DMS 273 treated with DMSO at 0.1 percent for 48 hours (cell line): ENCODE data around the gene ARPIN.
"Not testable (repeated sequence)": the region's sequence is repeated elsewhere in the genome, so short reads cannot be mapped to it uniquely, and the experiment has no call there.

Source experiments
- DNase-seq: peaks from one replicate; lab custom pipeline; 2025; lab: John Stamatoyannopoulos, UW

Gene ARPIN

DNA sequence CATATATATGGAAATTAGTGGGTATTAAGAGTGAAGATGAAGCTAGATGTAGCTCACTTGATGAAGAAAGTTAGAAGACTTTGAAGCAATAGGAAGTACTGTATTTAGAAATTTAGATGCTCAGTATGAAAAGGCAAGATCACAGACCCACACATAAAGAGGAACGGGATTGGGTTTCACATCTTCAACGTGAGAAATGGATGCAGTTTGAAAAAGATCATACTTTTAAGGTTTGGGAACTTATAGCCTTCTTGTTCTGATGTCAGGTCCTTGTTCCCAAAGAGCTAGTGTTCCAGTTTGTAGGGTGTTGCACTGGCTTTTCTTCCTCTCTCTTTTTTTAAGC, 35.7 kb downstream of the ARPIN start:
- no peak for DNase-seq

DNA sequence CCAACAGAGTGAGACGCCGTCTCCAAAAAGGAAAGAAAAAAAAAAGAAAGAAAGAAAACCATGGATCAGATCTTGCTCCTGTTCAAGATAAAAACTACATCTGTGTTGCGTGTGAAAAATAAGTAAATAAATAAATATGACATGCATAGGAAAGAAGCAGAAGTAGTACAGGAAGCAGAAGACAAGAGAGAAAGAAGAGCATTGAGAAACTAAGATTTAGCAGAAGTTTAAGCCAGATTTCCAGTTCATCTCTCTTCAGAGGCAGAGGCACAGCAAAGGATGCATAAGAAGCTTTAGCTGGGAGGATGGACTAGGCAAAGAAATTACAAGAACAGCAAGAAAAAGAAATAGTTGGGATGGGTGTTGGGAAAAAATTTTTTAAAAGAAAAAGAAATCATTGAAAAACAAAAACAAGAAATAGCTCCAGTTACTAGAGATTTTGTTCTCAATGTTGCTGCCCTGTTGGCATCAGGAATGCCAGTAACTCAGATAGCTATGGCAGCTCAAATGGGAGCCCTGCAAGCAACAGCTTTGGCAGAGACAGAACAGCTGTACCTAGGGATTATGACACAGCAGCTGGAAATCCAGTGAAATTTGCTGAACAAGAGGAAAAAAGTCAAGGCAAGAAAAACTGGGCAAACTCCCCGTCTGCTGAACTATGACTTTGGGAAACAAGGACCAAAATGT, 36.2 kb downstream of the ARPIN start:
- DNase-seq, result no peak

DNA sequence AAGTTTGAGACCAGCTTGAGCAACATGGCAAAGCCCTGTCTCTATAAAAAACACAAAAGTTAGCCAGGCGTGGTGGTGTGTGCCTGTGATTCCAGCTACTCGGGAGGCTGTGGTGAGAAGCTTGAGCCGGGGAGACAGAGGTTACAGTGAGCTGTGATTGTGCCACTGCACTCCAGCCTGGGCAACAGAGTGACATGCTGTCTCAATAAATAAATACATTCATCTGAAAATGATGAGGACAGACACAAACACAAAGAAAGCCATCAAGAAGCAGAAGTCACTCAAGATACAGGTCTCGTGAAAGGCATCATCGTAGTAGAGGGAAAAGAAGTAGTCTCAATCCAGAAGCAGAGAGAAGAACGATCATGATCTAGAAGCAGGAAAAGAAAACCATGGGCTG, 37.0 kb downstream of the ARPIN start:
- DNase-seq, result no peak

- peak; percentile 11 for DNase-seq
Measured at GRCh38 chr15:89874926-89875564, 37.7 kb downstream of the ARPIN start.

DNA sequence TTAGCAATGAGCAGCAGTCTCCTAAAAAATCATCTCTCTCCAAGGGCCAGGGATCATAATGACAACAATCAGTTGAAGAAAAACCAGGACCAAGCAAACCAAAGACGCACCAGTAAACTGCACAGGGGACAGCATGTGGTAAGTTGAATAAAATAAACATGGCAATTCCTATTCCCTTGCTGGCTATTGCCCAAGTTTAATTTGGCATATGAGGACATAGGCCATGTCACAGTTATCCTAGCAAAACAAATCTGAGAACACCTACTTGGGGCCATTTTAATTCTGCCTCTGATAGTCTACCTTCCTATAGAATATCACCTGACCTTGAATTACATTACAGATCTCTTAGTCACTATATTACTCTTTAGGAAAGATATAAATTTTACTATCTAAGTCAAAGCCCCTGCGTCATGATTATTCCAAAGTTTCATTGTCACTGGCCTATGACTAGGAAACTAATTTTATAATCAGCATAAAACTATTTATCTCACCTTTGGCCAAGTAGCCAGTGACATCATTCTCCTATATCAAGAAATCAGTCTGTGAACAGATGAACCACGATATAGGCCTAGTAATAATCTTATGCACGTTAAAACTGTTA, 42.0 kb downstream of the ARPIN start:
- DNase-seq, result no peak

DNA sequence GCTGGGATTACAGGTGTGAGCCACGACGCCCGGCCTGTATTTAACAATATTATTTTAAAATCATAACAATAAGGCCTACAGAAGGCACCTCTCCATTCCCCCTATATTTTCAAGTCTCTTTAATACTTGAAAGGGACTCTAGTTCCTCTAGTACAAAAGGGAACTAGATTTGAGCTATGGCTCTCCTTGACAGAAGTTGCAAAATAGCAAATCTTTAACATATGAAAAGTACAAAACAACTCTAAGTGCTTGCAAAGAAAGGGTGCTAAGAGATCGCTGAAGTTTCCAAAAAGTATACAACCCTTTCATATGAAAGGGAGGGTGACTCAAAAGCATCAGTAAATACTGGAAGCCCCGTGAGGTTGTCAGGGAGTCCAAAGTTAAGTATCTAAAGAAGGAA, 42.7 kb downstream of the ARPIN start:
- DNase-seq, result no peak

GRCh38 chr15:89869490-89869889, 43.3 kb downstream of the ARPIN start:
- not testable (repeated sequence) for DNase-seq

GRCh38 chr15:89864958-89865739, 47.6 kb downstream of the ARPIN start:
- no peak for DNase-seq

DNA sequence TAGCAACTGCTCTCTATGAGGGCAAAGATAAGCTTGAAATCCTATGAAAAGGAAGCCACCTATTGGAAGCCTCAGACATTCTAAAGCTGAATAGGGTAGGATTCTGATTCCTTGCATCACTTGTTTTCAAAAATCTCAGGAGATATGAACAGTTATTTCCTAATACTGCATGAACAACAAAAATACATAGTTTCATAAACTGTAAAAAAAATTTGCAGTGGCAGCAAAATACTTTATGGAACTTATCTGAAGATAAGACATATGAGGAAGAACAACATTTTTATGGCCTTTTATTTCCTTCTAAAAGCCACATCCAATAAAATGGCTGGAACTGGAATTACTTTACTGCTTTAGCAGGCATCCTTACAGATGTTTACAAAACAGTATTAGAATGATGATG, 48.8 kb downstream of the ARPIN start:
- no peak for DNase-seq

DNA sequence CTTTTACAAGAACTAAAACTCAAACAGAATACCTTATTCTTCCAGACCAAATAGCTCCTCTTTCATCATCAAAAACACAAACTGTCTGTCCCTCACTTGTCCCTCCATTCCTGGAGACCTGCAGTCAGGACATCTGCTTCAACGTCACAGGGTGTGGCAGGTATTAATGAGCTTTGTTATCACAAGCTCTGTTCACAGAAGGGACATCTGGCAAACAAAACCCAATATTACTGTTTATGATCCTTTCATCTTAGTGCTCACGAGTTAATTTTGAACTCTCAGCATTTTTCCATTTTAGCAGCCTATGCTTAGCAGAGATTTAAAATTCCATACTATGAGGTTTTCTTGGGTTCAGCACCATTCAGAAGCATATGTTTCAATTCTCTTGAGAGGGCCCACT, 51.9 kb downstream of the ARPIN start:
- DNase-seq, result no peak

- no peak for DNase-seq
Measured at GRCh38 chr15:89860431-89860830, 52.3 kb downstream of the ARPIN start.

DNA sequence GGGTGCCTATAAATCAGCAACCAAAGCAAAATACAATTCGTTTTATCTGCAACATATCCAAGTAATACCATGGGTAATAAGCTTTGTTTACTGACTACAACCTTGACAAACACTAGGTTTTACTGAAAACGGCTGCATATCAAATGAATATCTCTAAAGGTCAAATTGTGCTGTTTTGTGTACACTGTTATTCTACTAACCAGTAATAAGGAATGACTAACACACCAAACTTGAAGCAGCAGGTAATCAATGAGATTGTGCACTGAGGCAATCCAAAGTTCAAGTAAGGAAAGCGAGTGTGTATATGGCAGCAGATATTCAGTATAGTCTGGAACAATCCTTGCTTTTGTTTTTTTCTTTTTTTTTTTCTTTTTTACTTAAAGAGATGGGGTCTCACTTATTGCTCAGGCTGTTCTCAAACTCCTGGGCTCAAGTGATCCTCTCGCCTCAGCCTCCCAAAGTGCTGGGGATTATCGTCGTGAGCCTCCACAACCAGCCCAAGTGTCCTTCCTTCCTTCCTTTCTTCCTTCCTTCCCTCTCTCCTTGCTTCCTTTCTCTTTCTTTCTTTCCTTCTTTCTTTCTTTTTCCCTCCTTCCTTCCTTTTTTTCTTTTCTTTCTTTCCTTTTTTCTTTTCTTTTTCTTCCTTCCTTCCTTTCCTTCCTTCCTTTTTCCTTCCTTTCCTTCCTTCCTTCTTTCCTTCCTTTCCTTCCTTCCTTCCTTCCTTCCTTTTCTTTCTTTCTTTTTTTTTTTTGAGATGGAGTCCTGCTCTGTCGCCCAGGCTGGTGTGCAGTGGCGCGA, 53.9 kb downstream of the ARPIN start:
- DNase-seq, result no peak

GRCh38 chr15:89857673-89858072, 55.1 kb downstream of the ARPIN start:
- no peak for DNase-seq

GRCh38 chr15:89855948-89856347, 56.8 kb downstream of the ARPIN start:
- DNase-seq, result no peak

DNA sequence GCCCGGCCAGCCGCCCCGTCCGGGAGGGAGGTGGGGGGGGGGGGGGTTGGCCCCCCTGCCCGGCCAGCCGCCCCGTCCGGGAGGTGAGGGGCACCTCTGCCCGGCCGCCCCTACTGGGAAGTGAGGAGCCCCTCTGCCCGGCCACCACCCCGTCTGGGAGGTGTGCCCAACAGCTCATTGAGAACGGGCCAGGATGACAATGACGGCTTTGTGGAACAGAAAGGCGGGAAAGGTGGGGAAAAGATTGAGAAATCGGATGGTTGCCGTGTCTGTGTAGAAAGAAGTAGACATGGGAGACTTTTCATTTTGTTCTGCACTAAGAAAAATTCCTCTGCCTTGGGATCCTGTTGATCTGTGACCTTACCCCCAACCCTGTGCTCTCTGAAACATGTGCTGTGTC, 57.9 kb downstream of the ARPIN start:
- not testable (repeated sequence) for DNase-seq

DNA sequence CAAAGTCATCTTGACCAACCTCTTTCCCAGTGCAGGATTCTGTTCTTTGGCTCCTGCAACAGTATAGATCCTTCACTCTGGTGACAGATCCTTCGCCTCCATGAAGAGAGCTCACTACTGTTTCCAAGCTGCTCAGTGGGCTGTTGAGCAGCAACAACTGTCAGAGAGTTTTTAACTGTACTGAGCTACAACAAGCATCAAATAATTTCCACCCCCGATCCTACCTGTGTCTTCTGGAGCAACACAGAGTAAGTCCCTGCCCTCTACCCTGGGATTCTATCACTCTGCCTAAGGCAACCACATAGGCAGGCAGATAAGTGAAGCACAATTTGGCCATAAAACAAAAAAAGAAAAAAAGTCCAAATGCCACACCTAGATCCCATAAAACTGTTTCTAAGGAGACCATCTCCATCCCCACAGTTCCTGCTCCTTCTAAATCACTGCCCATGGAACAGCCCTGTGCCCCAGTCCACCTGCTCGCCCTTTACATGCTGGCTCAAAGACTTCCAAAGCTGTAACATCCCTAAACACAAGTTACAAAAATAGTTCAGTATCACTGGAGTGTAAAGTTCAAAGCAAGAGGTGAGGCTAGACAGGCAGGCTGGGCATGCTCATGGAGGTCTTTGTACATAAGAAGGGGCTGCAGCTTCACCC, 60.3 kb downstream of the ARPIN start:
- DNase-seq, result no peak

GRCh38 chr15:89851673-89852341, 60.9 kb downstream of the ARPIN start:
- DNase-seq, result no peak

DNA sequence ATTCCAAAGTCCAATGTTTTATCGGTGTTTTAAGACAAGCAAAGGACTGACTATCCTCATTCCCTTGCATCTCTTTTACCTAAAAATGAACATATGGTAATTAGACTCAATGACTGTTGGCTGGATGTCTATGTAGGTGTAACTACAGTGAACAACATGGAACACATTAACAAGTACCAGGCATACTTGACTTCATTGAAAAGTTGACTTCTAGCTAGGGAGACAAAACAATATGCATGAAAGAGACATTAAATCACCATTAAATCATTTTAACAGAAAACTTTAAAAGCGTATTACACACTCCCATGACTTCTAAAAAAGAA, 63.8 kb downstream of the ARPIN start:
- DNase-seq, result no peak

- DNase-seq, result no peak
Measured at GRCh38 chr15:89847101-89847500, 65.7 kb downstream of the ARPIN start.

DNA sequence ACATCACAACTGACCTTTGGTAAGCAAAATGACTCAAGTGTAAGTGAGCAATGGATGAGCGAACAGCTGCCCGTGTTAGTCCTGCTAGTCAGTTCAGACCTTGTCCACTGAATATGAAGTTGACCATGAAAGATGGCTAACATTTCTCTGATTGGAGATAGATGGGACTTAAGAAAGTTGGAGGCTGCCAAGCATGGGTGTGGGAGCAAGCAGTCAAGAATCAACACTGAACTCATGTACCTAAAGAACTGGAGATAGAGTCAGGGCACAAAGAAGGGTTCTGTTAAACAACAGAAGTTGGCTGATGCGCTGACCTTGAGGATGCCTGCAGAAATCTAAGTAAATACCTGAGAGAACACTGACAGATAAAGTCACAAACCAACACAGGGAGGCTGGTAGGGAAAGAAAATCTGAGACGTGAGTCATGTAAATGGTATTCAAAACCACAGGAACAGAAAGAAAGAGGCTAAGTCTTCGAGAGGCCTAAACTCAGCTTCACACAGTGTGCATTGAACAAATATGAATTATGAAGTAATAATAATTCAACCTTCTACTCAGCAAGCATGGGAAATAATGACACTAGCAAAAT, 67.4 kb downstream of the ARPIN start:
- no peak for DNase-seq
